HEK293 (cell line): ENCODE measurements around the gene CARD14.
"Not testable (repeated sequence)": the region's sequence is repeated elsewhere in the genome, so short reads cannot be mapped to it uniquely, and the experiment has no call there.

Source experiments
- CTCF ChIA-PET: fragments of 350-600 bp; formaldehyde crosslinking; extraction: SDS; loops from one replicate; lab custom pipeline; 2021; ENCODE audit warnings: antibody characterized with exemption; lab: Yijun Ruan, JAX
- POLR2A ChIA-PET: fragments of 300-600 bp; formaldehyde crosslinking; extraction: SDS; loops from one replicate; lab custom pipeline; 2020; ENCODE audit warnings: antibody characterized with exemption, inconsistent platforms; lab: Yijun Ruan, JAX
- H3K27ac ChIP-seq: fragments of 200-500 bp; sonication (Bioruptor generic); 2 replicates; pipeline ENCODE4 v1.5.1; 2014; ENCODE audit warnings: low read depth, low read length, control low read depth, inconsistent platforms; ENCODE audit errors: extremely low read depth
- H3K36me3 ChIP-seq, 2 experiments: fragments of 200-500 bp in 1 of 2; sonication (Bioruptor generic) in 1 of 2; 1 replicate in 1 of 2; 2 replicates in 1 of 2; pipeline ENCODE4 v1.5.1; 2014 to 2017; ENCODE audit warnings: inconsistent platforms in 2 of 2, low read length in 2 of 2; ENCODE audit not compliant: control insufficient read depth in 2 of 2, insufficient read depth in 1 of 2
- H3K4me1 ChIP-seq: fragments of 200-500 bp; sonication (Bioruptor generic); 2 replicates; pipeline ENCODE4 v1.5.1; 2014; ENCODE audit warnings: mild to moderate bottlenecking, low read length, inconsistent platforms; ENCODE audit not compliant: control insufficient read depth, insufficient read depth
- H3K4me3 ChIP-seq: 2 replicates; pipeline ENCODE4 v1.5.1; 2011; ENCODE audit warnings: low read depth, mild to moderate bottlenecking, control low read depth, low read length, moderate library complexity
- H3K9me3 ChIP-seq: fragments of 200-500 bp; sonication (Bioruptor generic); 2 replicates; pipeline ENCODE4 v1.5.1; 2014; ENCODE audit warnings: low read depth, low read length, inconsistent platforms; ENCODE audit not compliant: control insufficient read depth, insufficient read depth
- GFI1B ChIP-seq: fragments of 450-650 bp; formaldehyde crosslinking; IDR thresholded peaks from 2 replicates; pipeline ENCODE4 v1.5.1; 2016; ENCODE audit warnings: missing biosample characterization, missing genetic modification characterization
- SETDB1 ChIP-seq: IDR thresholded peaks from one replicate; pipeline ENCODE4 v1.6.1; 2017; ENCODE audit warnings: mild to moderate bottlenecking, low read length, moderate library complexity, mixed read lengths; ENCODE audit not compliant: insufficient read length
- TCF7L2 ChIP-seq: IDR thresholded peaks from 2 replicates; pipeline ENCODE4 v1.6.1; 2011; ENCODE audit warnings: low read depth, mild to moderate bottlenecking, inconsistent platforms, low read length, moderate library complexity, borderline replicate concordance
- ZBTB7A ChIP-seq: fragments of 450-650 bp; formaldehyde crosslinking; IDR thresholded peaks from 2 replicates; pipeline ENCODE4 v1.5.1; 2016; ENCODE audit warnings: low read depth, missing biosample characterization, missing genetic modification characterization
- ZFP41 ChIP-seq: fragments of 450-650 bp; formaldehyde crosslinking; IDR thresholded peaks from 2 replicates; pipeline ENCODE4 v1.5.1; 2016; ENCODE audit warnings: missing biosample characterization, missing genetic modification characterization, borderline replicate concordance
- ZNF148 ChIP-seq: fragments of 450-650 bp; formaldehyde crosslinking; IDR thresholded peaks from 2 replicates; pipeline ENCODE4 v1.5.0; 2017; ENCODE audit warnings: missing biosample characterization, missing genetic modification characterization, borderline replicate concordance
- ZNF16 ChIP-seq: fragments of 450-650 bp; formaldehyde crosslinking; IDR thresholded peaks from 2 replicates; pipeline ENCODE4 v1.5.1; 2016; ENCODE audit warnings: low read depth, missing biosample characterization, missing genetic modification characterization
- ZNF2 ChIP-seq: fragments of 450-650 bp; formaldehyde crosslinking; IDR thresholded peaks from 2 replicates; pipeline ENCODE4 v1.5.1; 2016; ENCODE audit warnings: missing biosample characterization, missing genetic modification characterization
- ZNF24 ChIP-seq: fragments of 450-650 bp; formaldehyde crosslinking; IDR thresholded peaks from 2 replicates; pipeline ENCODE4 v1.5.1; 2016; ENCODE audit warnings: missing biosample characterization, missing genetic modification characterization
- ZNF292 ChIP-seq: fragments of 450-650 bp; formaldehyde crosslinking; IDR thresholded peaks from 2 replicates; pipeline ENCODE4 v1.5.1; 2016; ENCODE audit warnings: low read depth, missing biosample characterization, missing genetic modification characterization, borderline replicate concordance
- ZNF341 ChIP-seq: fragments of 450-650 bp; formaldehyde crosslinking; IDR thresholded peaks from 2 replicates; pipeline ENCODE4; 2016; ENCODE audit warnings: low read depth, missing biosample characterization, missing genetic modification characterization
- ZNF529 ChIP-seq: fragments of 450-650 bp; formaldehyde crosslinking; IDR thresholded peaks from 2 replicates; pipeline ENCODE4 v1.5.1; 2017; ENCODE audit warnings: missing genetic modification characterization, missing biosample characterization; ENCODE audit not compliant: insufficient replicate concordance
- ZNF558 ChIP-seq: fragments of 450-650 bp; formaldehyde crosslinking; IDR thresholded peaks from 2 replicates; pipeline ENCODE4 v1.5.1; 2016; ENCODE audit warnings: missing biosample characterization, missing genetic modification characterization
- ZNF585B ChIP-seq: fragments of 450-650 bp; formaldehyde crosslinking; IDR thresholded peaks from 2 replicates; pipeline ENCODE4 v1.5.1; 2016; ENCODE audit warnings: missing biosample characterization, missing genetic modification characterization
- ZNF658 ChIP-seq: fragments of 450-650 bp; formaldehyde crosslinking; IDR thresholded peaks from 2 replicates; pipeline ENCODE4; 2016; ENCODE audit warnings: missing biosample characterization, missing genetic modification characterization
- ZNF76 ChIP-seq: fragments of 450-650 bp; formaldehyde crosslinking; IDR thresholded peaks from 2 replicates; pipeline ENCODE4; 2016; ENCODE audit warnings: low read depth, missing biosample characterization, missing genetic modification characterization, borderline replicate concordance
- ZSCAN16 ChIP-seq: fragments of 450-650 bp; formaldehyde crosslinking; IDR thresholded peaks from 2 replicates; pipeline ENCODE4 v1.5.1; 2016; ENCODE audit warnings: missing biosample characterization, missing genetic modification characterization
- ZSCAN23 ChIP-seq: fragments of 450-650 bp; formaldehyde crosslinking; IDR thresholded peaks from 2 replicates; pipeline ENCODE4 v1.5.1; 2016; ENCODE audit warnings: missing biosample characterization, missing genetic modification characterization
- ZSCAN30 ChIP-seq: fragments of 450-650 bp; IDR thresholded peaks from 2 replicates; pipeline ENCODE4 v1.5.1; 2018; ENCODE audit warnings: missing biosample characterization, mild to moderate bottlenecking, missing genetic modification characterization, moderate library complexity
- TF ChIP-seq, protein P1 (sequence below): fragments of 450-650 bp; formaldehyde crosslinking; IDR thresholded peaks from 2 replicates; pipeline ENCODE4 v1.5.1; 2017; ENCODE audit warnings: missing biosample characterization, missing genetic modification characterization
- TF ChIP-seq, protein P2 (sequence below): fragments of 450-650 bp; formaldehyde crosslinking; IDR thresholded peaks from 2 replicates; pipeline ENCODE4 v1.5.1; 2016; ENCODE audit warnings: missing biosample characterization, missing genetic modification characterization

Gene CARD14

DNA sequence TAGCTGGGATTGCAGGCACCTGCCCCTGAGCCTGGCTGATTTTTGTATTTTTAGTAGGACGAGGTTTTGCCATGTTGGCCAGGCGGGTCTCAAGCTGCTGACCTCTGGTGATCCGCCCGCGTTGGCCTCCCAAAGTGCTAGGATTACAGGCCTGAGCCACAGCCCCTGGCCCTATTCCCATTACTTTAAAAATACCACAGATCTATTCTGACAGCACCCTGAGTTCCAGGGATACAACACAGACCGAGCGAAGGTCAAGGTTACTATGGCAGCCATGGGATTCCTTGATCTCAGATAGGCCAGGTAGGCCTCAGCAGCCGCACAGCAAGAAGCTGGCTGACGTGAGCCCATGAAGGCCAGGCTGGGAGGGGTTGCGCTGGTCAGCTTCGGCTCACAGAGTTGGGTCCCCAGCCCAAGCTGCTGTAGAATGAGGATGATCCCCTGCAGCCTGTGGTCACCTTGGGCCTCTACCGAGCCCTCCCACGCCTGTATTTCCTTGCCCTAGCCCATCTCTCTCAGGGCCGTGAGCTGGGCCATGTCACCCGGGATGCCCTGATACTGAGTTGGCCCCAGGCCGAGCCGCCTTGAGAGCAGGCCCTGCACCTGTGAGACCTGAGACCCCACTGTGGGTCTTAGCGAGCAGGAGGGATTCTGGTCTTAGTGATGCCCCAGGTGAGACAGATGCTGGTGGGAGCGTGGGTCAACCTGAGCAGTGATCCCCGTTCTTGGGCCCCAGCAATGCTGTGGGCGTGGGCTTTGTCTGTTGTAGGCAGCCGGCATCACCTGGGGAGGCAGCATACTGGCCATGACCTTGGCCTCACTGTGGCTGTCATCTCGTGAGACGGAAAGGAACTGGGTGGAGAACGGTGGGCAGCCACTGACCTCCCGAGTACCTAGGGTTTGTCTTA, 74.0 kb downstream of the CARD14 start:
- peaks cover 9 to 71% of the 10 kb centered on the region in 2 experiments for H3K36me3 ChIP-seq
- no peak overlapping the region for H3K27ac ChIP-seq
- no peak overlapping the region for H3K4me3 ChIP-seq
- no peak for TF ChIP-seq ZNF658 (tag by site-specific recombination)
- no peak for TF ChIP-seq ZNF76 (tag by site-specific recombination)
- TF ChIP-seq ZNF24 (tag by site-specific recombination): no peak
- no peak for TF ChIP-seq ZNF558 (tag by site-specific recombination)
- no peak for TF ChIP-seq ZBTB7A (tag by site-specific recombination)
- TF ChIP-seq ZNF529: no peak
- no peak for TF ChIP-seq SETDB1
- no peak for TF ChIP-seq ZNF585B
- TF ChIP-seq, protein P1, sequence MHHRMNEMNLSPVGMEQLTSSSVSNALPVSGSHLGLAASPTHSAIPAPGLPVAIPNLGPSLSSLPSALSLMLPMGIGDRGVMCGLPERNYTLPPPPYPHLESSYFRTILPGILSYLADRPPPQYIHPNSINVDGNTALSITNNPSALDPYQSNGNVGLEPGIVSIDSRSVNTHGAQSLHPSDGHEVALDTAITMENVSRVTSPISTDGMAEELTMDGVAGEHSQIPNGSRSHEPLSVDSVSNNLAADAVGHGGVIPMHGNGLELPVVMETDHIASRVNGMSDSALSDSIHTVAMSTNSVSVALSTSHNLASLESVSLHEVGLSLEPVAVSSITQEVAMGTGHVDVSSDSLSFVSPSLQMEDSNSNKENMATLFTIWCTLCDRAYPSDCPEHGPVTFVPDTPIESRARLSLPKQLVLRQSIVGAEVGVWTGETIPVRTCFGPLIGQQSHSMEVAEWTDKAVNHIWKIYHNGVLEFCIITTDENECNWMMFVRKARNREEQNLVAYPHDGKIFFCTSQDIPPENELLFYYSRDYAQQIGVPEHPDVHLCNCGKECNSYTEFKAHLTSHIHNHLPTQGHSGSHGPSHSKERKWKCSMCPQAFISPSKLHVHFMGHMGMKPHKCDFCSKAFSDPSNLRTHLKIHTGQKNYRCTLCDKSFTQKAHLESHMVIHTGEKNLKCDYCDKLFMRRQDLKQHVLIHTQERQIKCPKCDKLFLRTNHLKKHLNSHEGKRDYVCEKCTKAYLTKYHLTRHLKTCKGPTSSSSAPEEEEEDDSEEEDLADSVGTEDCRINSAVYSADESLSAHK (tag by site-specific recombination): no peak
- no peak for TF ChIP-seq ZNF292 (tag by site-specific recombination)
- TF ChIP-seq GFI1B (tag by site-specific recombination): no peak
- TF ChIP-seq ZNF148 (tag by site-specific recombination): no peak
- TF ChIP-seq ZFP41: no peak
- TF ChIP-seq ZSCAN23 (tag by site-specific recombination): no peak
- no peaks in the 10 kb centered on the region for H3K9me3 ChIP-seq
- CTCF ChIA-PET: no interaction called here
- H3K4me1 ChIP-seq: no peaks in the 10 kb centered on the region
- POLR2A ChIA-PET: interaction anchor here (0.7 kb wide), 1 partner anchor 8 kb away, joined by 3 read pairs; no protein-coding TSS in a partner anchor

DNA sequence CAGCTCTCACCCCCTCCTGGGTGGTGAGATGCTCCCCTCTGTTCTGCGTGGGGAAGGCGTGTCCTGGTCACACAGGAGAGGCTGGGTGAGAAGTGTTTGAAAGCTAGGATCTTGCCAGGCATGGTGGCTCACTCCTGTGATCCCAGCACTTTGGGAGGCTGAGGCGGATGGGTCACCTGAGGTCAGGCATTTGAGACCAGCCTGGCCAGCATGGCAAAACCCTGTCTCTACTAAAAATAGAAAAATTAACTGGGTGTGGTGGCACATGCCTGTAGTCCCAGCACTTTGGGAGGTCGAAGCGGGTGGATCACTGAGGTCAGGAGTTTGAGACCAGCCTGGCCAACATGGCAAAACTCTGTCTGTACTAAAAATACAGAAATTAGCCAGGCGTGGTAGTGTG, 74.6 kb downstream of the CARD14 start:
- H3K4me3 ChIP-seq, CTCF ChIA-PET, H3K9me3 ChIP-seq, H3K27ac ChIP-seq, H3K4me1 ChIP-seq: not testable (repeated sequence)
- POLR2A ChIA-PET: interaction anchor here (0.7 kb wide), 1 partner anchor 9 kb away, joined by 3 read pairs; no protein-coding TSS in a partner anchor
- H3K36me3 ChIP-seq: peaks cover 9 to 78% of the 10 kb centered on the region in 2 experiments

DNA sequence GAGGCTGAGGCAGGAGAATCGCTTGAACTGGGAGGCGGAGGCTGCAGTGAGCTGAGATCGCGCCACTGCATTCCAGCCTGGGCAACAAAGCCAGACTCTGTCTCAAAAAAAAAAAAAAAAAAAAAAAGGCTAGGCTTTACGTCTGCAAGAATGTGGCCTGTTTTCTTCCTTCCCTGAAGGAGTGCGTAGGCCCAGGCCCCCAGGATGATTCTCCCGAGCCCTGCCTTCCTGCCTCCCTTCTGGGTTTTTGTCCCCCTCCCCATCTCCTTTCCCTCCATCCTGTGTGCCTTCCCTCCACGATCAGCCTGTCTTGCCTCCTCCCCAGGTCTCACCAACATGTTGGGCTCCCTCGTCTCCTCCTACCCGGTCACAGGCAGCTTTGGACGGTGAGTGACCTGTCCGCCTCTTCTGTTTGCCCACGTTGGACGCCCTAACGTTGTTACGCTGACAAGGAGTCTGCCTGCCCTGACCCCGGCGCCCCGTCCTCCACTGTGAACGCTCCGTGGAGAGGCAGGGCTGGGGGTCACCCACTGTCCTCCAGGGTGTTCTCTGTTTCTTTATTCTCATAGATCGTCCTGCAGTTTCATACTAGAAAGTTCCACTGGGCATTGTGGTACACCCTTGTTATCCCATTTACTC, 75.2 kb downstream of the CARD14 start:
- Histone ChIP-seq H3K36me3 (peaks cover 12 to 77% of the 10 kb centered on the region in 2 experiments), H3K9me3 (no peaks in the 10 kb centered on the region), H3K4me1 (no peaks in the 10 kb centered on the region), H3K27ac (no peak overlapping the region), H3K4me3 (no peak overlapping the region)
- TF ChIP-seq ZNF16 (tag by site-specific recombination) (no peak), ZSCAN30 (tag by site-specific recombination) (no peak), ZNF292 (tag by site-specific recombination) (no peak), ZNF341 (tag by site-specific recombination) (no peak), TCF7L2 (no peak), ZSCAN16 (no peak), ZNF2 (tag by site-specific recombination) (no peak)
- TF ChIP-seq, protein P2, sequence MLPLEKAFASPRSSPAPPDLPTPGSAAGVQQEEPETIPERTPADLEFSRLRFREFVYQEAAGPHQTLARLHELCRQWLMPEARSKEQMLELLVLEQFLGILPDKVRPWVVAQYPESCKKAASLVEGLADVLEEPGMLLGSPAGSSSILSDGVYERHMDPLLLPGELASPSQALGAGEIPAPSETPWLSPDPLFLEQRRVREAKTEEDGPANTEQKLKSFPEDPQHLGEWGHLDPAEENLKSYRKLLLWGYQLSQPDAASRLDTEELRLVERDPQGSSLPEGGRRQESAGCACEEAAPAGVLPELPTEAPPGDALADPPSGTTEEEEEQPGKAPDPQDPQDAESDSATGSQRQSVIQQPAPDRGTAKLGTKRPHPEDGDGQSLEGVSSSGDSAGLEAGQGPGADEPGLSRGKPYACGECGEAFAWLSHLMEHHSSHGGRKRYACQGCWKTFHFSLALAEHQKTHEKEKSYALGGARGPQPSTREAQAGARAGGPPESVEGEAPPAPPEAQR (tag by site-specific recombination): no peak
- ChIA-PET POLR2A (interaction anchor here (0.7 kb wide), 1 partner anchor 9 kb away, joined by 3 read pairs; no protein-coding TSS in a partner anchor), CTCF (no interaction called here)
